GM18951 (cell line): ENCODE measurements around the gene PSG7.
"Not testable (repeated sequence)": the region's sequence is repeated elsewhere in the genome, so short reads cannot be mapped to it uniquely, and the experiment has no call there.

Experiments used
- POLR2A ChIP-seq: IDR thresholded peaks from 4 replicates; pipeline ENCODE4 v1.6.1; 2011; ENCODE audit warnings: mild to moderate bottlenecking; ENCODE audit not compliant: insufficient read length, insufficient read depth; ENCODE audit errors: extremely low read depth
- in situ Hi-C: fragments of 300-500 bp; cut with MboI; formaldehyde crosslinking; loops from one replicate; pipeline ENCODE4 v1.12.0; 2022; ENCODE audit warnings: low sequenced_read_pairs, mixed read lengths, inconsistent platforms; ENCODE audit not compliant: unreplicated experiment

Gene PSG7

GRCh38 chr19:42937107-42937506 is at the start of gene PSG7:
Gene PSG7, minus strand, starts transcription at chr19:42937207. Its CDS starts 131 bp downstream, at chr19:42937076.
- in situ Hi-C loops, result not testable (repeated sequence)

- TF ChIP-seq POLR2A, result no peak
- in situ Hi-C loops, result loop anchor here (10.0 kb wide), 1 partner anchor 171 kb away; no protein-coding TSS in a partner anchor
These were observed 48.6 kb upstream of the PSG7 start for GRCh38 chr19:42985588-42985987.

GRCh38 chr19:42982111-42982510 is 45.1 kb upstream of the PSG7 start:
- in situ Hi-C loops, result loop anchor here (10.0 kb wide), 1 partner anchor 167 kb away; no protein-coding TSS in a partner anchor

DNA sequence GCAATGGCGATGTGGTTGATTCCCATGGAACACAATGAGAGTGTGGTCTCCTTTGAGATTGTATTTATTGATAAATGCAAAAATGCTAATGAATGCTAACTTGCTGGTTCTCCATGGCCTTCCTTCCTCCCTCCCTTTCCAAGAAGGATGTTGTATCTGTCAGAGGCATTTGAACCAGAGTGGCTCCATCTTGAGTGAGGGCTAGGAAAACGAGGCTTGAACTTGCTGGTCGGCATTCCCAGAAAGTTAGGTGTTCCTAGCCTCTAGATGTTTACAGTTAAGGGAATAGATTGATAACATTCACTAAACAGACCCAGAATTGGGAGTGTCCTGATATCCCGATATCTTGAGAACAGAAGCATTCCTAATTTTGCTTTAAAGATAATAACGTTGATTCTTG is 34.4 kb upstream of the PSG7 start:
- in situ Hi-C loops, result not testable (repeated sequence)

DNA sequence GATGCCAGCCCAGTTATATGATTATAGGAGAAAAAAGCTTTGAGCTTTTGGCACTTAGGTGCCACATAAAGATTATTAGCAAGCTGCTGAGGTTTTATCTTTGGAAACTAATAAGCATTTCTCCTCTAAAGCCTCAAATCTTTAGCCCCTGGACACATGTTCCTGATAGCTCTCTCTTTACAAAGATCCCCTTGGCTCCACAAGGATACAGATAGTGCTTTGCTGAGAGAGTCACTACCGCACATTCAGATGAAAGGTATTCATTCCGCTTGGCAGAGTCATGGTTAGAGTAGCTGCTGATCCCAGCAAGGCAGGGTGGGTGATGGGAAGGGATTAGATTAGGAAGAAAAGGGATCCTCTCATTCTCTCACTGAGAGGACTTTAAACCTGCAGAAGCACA is 28.2 kb upstream of the PSG7 start:
- no peak for TF ChIP-seq POLR2A
- in situ Hi-C loops, result no loop called here

DNA sequence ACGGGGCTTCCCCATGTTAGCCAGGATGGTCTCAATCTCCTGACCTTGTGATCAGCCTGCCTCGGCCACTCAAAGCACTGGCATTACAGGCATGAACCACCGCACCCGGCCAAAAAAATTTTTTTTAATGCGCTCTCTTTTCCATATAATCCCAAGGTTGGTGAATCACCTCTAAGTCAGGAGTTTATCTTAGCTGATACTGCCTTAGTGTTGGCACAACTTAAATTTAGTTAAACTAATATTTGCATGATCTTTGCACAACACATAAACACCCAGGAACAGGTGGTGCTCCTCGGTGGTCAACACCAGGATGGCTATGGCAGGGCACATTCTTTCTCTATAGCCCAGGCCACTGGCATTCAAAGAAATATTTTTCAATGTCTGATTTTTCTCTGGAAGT is 24.1 kb upstream of the PSG7 start:
- TF ChIP-seq POLR2A, result no peak
- in situ Hi-C loops, result no loop called here

DNA sequence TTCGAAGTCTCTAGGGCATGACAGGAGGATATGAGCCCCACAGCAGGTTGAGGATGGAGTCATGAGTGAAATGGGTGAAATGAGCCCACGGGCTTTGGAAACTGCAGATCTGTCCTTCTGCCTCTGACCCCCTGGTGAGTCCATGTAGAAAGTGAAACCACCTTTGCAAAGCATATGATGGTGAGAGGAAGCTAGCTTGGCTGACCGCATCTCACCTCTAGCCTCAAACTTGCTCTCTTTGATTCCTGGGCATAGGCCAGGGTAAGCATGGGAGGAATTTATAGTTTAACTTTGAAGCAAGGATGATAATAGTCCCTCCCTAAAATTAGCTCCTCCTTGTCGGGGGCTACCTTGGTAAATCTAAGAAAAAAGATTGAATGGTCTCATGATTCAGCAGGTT is 15.1 kb upstream of the PSG7 start:
- in situ Hi-C loops, result not testable (repeated sequence)

- in situ Hi-C loops, result not testable (repeated sequence)
These were observed 14.5 kb upstream of the PSG7 start for GRCh38 chr19:42951476-42951875.

GRCh38 chr19:42942187-42942789 is 5.3 kb upstream of the PSG7 start:
- in situ Hi-C loops, result no loop called here
- TF ChIP-seq POLR2A, result no peak

- in situ Hi-C loops, result not testable (repeated sequence)
These were observed 2.3 kb downstream of the PSG7 start for GRCh38 chr19:42934726-42935125.

DNA sequence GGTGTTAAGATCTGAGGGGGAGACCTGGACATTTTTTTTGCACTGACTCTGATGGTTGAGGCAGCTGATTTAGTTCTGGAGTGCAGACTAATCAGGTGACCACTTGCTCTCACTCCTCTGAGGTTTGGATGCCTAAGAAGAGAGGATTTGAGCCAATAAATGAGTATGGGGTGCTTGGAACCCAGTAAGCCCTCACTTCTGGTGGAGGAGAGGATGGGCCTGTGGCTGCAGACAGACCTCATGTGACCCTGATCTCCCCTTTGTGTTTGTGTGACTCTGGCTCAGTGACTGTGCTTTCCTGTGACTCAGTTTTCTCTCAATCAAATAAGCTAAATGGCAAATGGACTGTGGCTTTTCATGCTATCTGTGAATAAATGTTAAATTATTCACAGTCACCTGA is 2.8 kb downstream of the PSG7 start:
- in situ Hi-C loops, result not testable (repeated sequence)

- in situ Hi-C loops, result not testable (repeated sequence)
These were observed 3.6 kb downstream of the PSG7 start for GRCh38 chr19:42933412-42933811.

DNA sequence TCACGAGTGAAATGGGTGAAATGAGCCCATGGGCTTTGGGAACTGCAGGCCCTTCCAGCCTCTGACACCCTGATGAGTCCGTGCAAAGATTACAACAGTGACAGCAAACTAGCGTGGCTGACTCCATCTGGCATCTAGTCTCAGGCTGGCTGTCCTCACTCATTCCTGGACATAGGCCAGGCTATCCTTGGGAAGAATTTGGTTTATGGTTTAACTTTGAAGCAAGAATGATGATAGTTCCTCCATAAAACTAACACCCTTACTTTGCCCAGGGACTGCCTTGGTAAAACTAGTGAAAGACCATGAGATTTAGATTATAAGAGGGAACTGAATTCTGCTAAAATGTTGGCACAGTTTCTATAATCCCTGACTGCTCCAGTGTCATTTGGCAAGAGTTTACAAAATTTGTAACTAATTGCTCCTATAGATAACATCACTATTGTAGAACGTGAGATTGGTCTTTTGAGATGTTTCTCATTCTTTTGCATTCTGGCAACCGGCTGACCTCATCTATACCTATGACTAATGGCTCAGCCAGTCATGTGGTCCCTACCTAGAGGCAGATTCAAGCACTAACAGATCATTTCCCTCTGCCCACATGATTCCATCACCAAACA is 4.4 kb downstream of the PSG7 start:
- in situ Hi-C loops, result not testable (repeated sequence)

DNA sequence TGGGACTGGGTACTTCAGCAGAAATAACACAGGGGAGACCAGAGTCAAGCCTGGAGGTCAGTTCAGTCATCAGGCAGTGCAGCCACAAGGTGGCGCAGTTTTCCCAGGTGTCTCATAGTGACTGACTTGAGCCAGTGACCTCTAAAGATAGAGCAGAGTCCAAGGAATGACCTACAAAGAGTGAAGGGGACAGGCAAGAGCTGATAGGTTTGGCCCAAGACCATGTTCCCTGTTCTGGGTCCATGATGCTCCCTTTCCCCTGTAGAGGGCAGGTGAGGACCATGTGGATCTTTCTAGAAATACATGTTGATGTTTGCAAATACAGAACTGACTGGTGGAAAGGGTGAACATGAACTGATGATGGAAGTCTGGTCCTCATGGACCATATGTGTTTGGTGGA is 6.8 kb downstream of the PSG7 start:
- in situ Hi-C loops, result not testable (repeated sequence)

GRCh38 chr19:42928896-42929295 is 8.1 kb downstream of the PSG7 start:
- in situ Hi-C loops, result no loop called here
- no peak for TF ChIP-seq POLR2A

DNA sequence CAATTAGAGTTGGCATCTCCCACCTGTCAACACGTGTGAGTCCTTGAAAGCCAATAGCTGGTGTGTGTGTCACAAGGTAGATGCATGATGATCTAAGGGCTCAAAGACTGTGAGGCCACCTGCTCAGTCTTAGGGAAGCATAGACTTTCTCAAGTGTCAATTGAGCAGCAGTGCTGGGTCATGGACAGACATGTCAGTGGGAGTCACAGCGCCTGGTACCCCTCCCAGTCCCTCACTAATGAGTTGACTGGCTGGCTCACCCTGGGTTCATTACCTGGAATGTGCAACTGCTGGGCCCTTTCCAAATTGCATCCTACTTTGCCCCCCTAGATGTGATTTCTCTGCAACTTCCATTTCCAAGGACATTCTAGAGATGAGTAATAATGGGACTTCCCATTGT is 10.2 kb downstream of the PSG7 start:
- in situ Hi-C loops, result no loop called here
- no peak for TF ChIP-seq POLR2A

DNA sequence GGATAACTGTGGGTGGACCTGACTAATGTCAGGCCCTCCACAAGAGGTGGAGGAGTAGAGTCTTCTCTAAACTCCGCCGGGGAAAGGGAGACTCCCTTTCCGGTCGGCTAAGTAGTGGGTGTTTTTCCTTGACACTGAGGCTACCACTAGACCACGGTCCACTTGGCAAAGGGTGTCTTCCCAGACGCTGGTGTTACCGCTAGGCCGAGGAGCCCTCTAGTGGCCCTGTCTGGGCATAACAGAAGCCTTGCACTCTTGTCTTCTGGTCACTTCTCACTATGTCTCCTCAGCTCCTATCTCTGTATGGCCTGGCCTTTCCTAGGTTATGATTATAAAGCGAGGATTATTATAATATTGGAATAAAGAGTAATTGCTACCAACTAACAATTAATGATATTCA is 13.9 kb downstream of the PSG7 start:
- in situ Hi-C loops, result not testable (repeated sequence)

GRCh38 chr19:42920971-42921370 is 16.0 kb downstream of the PSG7 start:
- in situ Hi-C loops, result not testable (repeated sequence)
